HepG2 (cell line): ENCODE data around the gene AMZ2. TPM values are rescaled to one million over a fixed set of nuclear protein-coding genes. Genes with fewer than 3 reads are reported as not detected.

Experiments
- ARID3A ChIP-seq: IDR thresholded peaks from 2 replicates; pipeline ENCODE4 v1.6.1; 2012; ENCODE audit warnings: low read depth, low read length, improper control_type of control experiment
- FOXC1 ChIP-seq: sonication (generic); formaldehyde crosslinking; IDR thresholded peaks from 2 replicates; pipeline ENCODE4 v1.8.0; 2022; ENCODE audit warnings: mild to moderate bottlenecking, missing genetic modification reagents, borderline replicate concordance
- HNRNPUL1 ChIP-seq: fragments of 200-400 bp; formaldehyde crosslinking; IDR thresholded peaks from 2 replicates; pipeline ENCODE4 v1.6.1; 2017; ENCODE audit warnings: low read depth, mild to moderate bottlenecking, low read length, moderate library complexity
- JDP2 ChIP-seq: sonication (generic); formaldehyde crosslinking; IDR thresholded peaks from 2 replicates; pipeline ENCODE4 v1.8.1; 2022; ENCODE audit warnings: missing genetic modification reagents, borderline replicate concordance
- PPARG ChIP-seq: conservative IDR thresholded peaks from 2 replicates; pipeline ENCODE4 v1.6.1; 2016; ENCODE audit warnings: missing biosample characterization, missing genetic modification reagents
- RAD51 ChIP-seq: fragments of 450-650 bp; IDR thresholded peaks from 2 replicates; pipeline ENCODE4 v1.6.1; 2016; ENCODE audit warnings: borderline replicate concordance
- RARG ChIP-seq: sonication (generic); formaldehyde crosslinking; IDR thresholded peaks from 2 replicates; pipeline ENCODE4 v1.4.0; 2020; ENCODE audit warnings: low read depth, mild to moderate bottlenecking, missing genetic modification reagents
- TERF1 ChIP-seq: sonication (generic); formaldehyde crosslinking; IDR thresholded peaks from 2 replicates; pipeline ENCODE4 v1.8.0; 2022; ENCODE audit warnings: mild to moderate bottlenecking, missing genetic modification reagents, moderate library complexity
- YEATS4 ChIP-seq: sonication (generic); formaldehyde crosslinking; IDR thresholded peaks from 2 replicates; pipeline ENCODE4 v1.4.0; 2020; ENCODE audit warnings: missing genetic modification reagents, borderline replicate concordance
- ZBTB7B ChIP-seq: sonication (generic); formaldehyde crosslinking; IDR thresholded peaks from 2 replicates; pipeline ENCODE4 v1.4.0; 2020; ENCODE audit warnings: missing genetic modification reagents
- ZFP36L2 ChIP-seq: sonication (generic); formaldehyde crosslinking; IDR thresholded peaks from 2 replicates; pipeline ENCODE4 v1.4.0; 2020; ENCODE audit warnings: missing genetic modification reagents
- ZNF329 ChIP-seq: sonication (generic); formaldehyde crosslinking; IDR thresholded peaks from 2 replicates; pipeline ENCODE4 v1.9.0; 2021; ENCODE audit warnings: low read depth, mild to moderate bottlenecking, missing genetic modification reagents
- ZNF546 ChIP-seq: sonication (generic); formaldehyde crosslinking; conservative IDR thresholded peaks from 2 replicates; pipeline ENCODE4 v1.8.1; 2023; ENCODE audit warnings: mild to moderate bottlenecking, missing genetic modification reagents
- ZNF709 ChIP-seq: sonication (generic); formaldehyde crosslinking; IDR thresholded peaks from 2 replicates; pipeline ENCODE4 v1.5.0; 2020; ENCODE audit warnings: mild to moderate bottlenecking, missing genetic modification reagents
- ZNF749 ChIP-seq: sonication (generic); formaldehyde crosslinking; IDR thresholded peaks from 2 replicates; pipeline ENCODE4 v1.8.0; 2022; ENCODE audit warnings: mild to moderate bottlenecking, missing genetic modification reagents, moderate library complexity, borderline replicate concordance
- ZNF773 ChIP-seq: sonication (generic); formaldehyde crosslinking; IDR thresholded peaks from 2 replicates; pipeline ENCODE4 v1.4.0; 2020; ENCODE audit warnings: missing genetic modification reagents, borderline replicate concordance
- ZSCAN21 ChIP-seq: sonication (generic); formaldehyde crosslinking; IDR thresholded peaks from 2 replicates; pipeline ENCODE4 v1.8.0; 2022; ENCODE audit warnings: mild to moderate bottlenecking, missing genetic modification reagents, moderate library complexity, borderline replicate concordance
- polyA plus RNA-seq, 8 experiments: library from polyadenylated mRNA; depleted of rRNA in 3 of 8; stranded (reverse) in 7 of 8; unstranded in 1 of 8; fragments of >200 nt; fragmentation: Illumina TruSeq in 4 of 8; extraction: Trizol in 4 of 8; gene quantifications; 2 replicates each; pipeline versions ENCODE4 v1.2.1 to v1.2.3, GENCODE V29; 2011 to 2016; ENCODE audit warnings: low read depth in 4 of 8, missing spikeins in 1 of 8, mixed read lengths in 1 of 8; ENCODE audit not compliant: insufficient read depth in 1 of 8
- total RNA-seq, 5 experiments: library from RNA; depleted of rRNA; stranded (reverse); fragments of >200 nt; fragmentation: Illumina TruSeq; extraction: Trizol; gene quantifications; 2 replicates each; pipeline ENCODE4 v1.2.3, GENCODE V29; 2016; ENCODE audit warnings: low read depth in 1 of 5
- TF ChIP-seq, protein P1 (sequence below): sonication (generic); formaldehyde crosslinking; IDR thresholded peaks from 2 replicates; pipeline ENCODE4 v1.4.0; 2020; ENCODE audit warnings: missing genetic modification reagents
- TF ChIP-seq, protein P2 (sequence below): sonication (generic); formaldehyde crosslinking; IDR thresholded peaks from 2 replicates; pipeline ENCODE4 v1.4.0; 2020; ENCODE audit warnings: missing genetic modification reagents
- TF ChIP-seq, protein P3 (sequence below): sonication (generic); formaldehyde crosslinking; IDR thresholded peaks from 2 replicates; pipeline ENCODE4 v1.8.0; 2022; ENCODE audit warnings: mild to moderate bottlenecking, missing genetic modification reagents; ENCODE audit not compliant: insufficient replicate concordance

Gene AMZ2
- total and polyA plus RNA-seq, 2 of the 13 experiments (the other 11 are each of a cell fraction or from before 2014, with no cell fraction given): 86.9 to 90.2 TPM

- TF ChIP-seq PPARG (CRISPR knock-in tag) (0 out of 2 replicates have a peak, but pooled peaks have one; percentile 32), ZSCAN21 (CRISPR knock-in tag) (peak; percentile 94), ZNF329 (CRISPR knock-in tag) (0 out of 2 replicates have a peak, but pooled peaks have one; percentile 31), ZNF773 (CRISPR knock-in tag) (no peak), JDP2 (no peak), ZBTB7B (CRISPR knock-in tag) (no peak), RARG (CRISPR knock-in tag) (0 out of 2 replicates have a peak, but pooled peaks have one; percentile 25), ARID3A (no peak), FOXC1 (peak; percentile 15; the same call in 1 of the 2 replicates), RAD51 (no peak), TERF1 (CRISPR knock-in tag) (no peak; the same call in 1 of the 2 replicates), ZNF546 (peak; percentile 84), ZFP36L2 (CRISPR knock-in tag) (0 out of 2 replicates have a peak, but pooled peaks have one; percentile 25), HNRNPUL1 (no peak), YEATS4 (CRISPR knock-in tag) (peak; percentile 23; the same call in 1 of the 2 replicates), ZNF709 (CRISPR knock-in tag) (no peak; the same call in none of the 2 replicates), ZNF749 (CRISPR knock-in tag) (0 out of 2 replicates have a peak, but pooled peaks have one; percentile 24)
- TF ChIP-seq, protein P1, sequence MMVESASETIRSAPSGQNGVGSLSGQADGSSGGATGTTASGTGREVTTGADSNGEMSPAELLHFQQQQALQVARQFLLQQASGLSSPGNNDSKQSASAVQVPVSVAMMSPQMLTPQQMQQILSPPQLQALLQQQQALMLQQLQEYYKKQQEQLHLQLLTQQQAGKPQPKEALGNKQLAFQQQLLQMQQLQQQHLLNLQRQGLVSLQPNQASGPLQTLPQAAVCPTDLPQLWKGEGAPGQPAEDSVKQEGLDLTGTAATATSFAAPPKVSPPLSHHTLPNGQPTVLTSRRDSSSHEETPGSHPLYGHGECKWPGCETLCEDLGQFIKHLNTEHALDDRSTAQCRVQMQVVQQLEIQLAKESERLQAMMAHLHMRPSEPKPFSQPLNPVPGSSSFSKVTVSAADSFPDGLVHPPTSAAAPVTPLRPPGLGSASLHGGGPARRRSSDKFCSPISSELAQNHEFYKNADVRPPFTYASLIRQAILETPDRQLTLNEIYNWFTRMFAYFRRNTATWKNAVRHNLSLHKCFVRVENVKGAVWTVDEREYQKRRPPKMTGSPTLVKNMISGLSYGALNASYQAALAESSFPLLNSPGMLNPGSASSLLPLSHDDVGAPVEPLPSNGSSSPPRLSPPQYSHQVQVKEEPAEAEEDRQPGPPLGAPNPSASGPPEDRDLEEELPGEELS (CRISPR knock-in tag): 0 out of 2 replicates have a peak, but pooled peaks have one; percentile 8
- TF ChIP-seq, protein P2, sequence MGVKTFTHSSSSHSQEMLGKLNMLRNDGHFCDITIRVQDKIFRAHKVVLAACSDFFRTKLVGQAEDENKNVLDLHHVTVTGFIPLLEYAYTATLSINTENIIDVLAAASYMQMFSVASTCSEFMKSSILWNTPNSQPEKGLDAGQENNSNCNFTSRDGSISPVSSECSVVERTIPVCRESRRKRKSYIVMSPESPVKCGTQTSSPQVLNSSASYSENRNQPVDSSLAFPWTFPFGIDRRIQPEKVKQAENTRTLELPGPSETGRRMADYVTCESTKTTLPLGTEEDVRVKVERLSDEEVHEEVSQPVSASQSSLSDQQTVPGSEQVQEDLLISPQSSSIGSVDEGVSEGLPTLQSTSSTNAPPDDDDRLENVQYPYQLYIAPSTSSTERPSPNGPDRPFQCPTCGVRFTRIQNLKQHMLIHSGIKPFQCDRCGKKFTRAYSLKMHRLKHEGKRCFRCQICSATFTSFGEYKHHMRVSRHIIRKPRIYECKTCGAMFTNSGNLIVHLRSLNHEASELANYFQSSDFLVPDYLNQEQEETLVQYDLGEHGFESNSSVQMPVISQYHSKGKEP (CRISPR knock-in tag): no peak
- TF ChIP-seq, protein P3, sequence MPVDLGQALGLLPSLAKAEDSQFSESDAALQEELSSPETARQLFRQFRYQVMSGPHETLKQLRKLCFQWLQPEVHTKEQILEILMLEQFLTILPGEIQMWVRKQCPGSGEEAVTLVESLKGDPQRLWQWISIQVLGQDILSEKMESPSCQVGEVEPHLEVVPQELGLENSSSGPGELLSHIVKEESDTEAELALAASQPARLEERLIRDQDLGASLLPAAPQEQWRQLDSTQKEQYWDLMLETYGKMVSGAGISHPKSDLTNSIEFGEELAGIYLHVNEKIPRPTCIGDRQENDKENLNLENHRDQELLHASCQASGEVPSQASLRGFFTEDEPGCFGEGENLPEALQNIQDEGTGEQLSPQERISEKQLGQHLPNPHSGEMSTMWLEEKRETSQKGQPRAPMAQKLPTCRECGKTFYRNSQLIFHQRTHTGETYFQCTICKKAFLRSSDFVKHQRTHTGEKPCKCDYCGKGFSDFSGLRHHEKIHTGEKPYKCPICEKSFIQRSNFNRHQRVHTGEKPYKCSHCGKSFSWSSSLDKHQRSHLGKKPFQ (CRISPR knock-in tag): no peak
Observed at GRCh38 chr17:68291836-68292688, 44.2 kb downstream of the AMZ2 start (continued).
